HG02943 (cell line): Measurements from ENCODE around the gene NPHP3.
"Not testable (repeated sequence)": the region's sequence is repeated elsewhere in the genome, so short reads cannot be mapped to it uniquely, and the experiment has no call there.

Source experiments
- ATAC-seq: cut with Tn5 transposase; IDR thresholded peaks from one replicate; pipeline ENCODE4 v1.9.1; 2021; ENCODE audit warnings: mild to moderate bottlenecking, low read depth, moderate library complexity; ENCODE audit not compliant: unreplicated experiment

NPHP3 gene, protein sequence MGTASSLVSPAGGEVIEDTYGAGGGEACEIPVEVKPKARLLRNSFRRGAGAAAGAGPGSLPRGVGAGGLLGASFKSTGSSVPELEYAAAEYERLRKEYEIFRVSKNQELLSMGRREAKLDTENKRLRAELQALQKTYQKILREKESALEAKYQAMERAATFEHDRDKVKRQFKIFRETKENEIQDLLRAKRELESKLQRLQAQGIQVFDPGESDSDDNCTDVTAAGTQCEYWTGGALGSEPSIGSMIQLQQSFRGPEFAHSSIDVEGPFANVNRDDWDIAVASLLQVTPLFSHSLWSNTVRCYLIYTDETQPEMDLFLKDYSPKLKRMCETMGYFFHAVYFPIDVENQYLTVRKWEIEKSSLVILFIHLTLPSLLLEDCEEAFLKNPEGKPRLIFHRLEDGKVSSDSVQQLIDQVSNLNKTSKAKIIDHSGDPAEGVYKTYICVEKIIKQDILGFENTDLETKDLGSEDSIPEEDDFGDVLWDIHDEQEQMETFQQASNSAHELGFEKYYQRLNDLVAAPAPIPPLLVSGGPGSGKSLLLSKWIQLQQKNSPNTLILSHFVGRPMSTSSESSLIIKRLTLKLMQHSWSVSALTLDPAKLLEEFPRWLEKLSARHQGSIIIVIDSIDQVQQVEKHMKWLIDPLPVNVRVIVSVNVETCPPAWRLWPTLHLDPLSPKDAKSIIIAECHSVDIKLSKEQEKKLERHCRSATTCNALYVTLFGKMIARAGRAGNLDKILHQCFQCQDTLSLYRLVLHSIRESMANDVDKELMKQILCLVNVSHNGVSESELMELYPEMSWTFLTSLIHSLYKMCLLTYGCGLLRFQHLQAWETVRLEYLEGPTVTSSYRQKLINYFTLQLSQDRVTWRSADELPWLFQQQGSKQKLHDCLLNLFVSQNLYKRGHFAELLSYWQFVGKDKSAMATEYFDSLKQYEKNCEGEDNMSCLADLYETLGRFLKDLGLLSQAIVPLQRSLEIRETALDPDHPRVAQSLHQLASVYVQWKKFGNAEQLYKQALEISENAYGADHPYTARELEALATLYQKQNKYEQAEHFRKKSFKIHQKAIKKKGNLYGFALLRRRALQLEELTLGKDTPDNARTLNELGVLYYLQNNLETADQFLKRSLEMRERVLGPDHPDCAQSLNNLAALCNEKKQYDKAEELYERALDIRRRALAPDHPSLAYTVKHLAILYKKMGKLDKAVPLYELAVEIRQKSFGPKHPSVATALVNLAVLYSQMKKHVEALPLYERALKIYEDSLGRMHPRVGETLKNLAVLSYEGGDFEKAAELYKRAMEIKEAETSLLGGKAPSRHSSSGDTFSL (N-terminal part only)

DNA sequence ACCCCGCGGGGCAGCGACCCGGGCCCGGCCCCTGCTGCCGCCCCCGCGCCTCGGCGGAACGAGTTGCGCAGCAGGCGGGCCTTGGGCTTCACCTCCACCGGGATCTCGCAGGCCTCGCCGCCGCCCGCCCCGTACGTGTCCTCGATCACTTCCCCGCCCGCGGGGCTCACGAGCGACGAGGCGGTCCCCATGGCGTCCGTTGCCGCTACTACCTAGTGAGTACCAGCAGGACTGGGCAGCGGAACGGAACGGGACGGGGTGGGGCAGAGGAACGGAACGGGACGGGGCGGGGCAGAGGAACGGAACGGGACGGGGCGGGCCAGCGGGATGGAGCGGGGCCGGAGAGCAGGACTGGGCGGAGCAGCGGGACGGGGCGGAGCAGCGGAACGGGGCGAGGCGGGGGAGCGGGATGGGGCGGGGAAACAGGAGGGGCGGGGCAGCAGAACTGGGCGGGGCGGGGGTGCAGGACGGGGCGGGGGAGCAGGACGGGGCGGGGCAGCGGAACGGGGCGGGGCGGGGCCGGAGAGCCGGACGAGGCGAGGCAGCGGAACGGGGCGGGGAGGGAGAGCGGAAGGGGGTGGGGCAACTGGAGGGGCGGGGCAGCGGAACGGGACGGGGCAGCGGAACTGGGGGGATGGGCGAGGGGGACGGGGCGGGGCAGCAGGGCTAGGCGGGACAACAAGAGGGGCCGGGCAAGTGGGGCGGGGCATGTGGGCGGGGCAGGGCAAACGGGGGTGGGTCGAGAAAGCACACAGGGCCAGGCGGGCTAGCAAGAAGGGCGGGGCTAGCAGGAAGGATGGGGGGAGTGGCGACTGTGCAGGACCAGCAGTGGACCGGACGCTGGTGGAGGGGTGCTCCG is at the start of gene NPHP3:
TSS of gene NPHP3 (minus strand) at position 245 of the 859 bp plus-strand sequence. CDS start at position 191, 54 bp downstream.
- peak; percentile 71 for ATAC-seq

- no peak for ATAC-seq
These were observed 36.5 kb upstream of the NPHP3 start for GRCh38 chr3:132758740-132759139.

DNA sequence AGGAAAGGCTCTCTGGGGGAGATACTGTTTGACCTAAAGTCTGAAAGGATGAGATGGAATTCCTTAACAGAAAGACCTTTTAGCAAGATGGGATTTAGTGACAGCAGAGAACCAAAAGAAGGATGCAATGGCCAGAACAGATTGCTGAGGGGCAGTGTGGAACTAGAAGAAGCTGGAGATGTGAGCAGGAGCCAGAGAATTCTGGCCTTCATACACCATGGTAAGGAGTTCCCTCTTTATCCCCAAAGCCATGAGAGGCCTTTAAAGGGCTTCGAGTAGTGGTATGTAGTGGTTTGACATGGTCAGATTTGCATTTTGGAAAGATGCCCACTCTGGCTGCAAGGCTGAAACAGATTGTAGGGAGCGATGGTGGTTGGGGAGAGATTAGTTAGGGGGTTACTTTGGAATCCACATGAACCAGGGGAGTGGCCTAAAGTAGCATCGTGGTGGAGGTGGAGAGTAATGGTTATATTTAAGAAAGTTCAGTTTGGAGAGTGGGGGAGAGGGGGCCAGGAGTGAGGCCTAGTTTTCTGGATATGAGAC is 34.0 kb upstream of the NPHP3 start:
- ATAC-seq: no peak

DNA sequence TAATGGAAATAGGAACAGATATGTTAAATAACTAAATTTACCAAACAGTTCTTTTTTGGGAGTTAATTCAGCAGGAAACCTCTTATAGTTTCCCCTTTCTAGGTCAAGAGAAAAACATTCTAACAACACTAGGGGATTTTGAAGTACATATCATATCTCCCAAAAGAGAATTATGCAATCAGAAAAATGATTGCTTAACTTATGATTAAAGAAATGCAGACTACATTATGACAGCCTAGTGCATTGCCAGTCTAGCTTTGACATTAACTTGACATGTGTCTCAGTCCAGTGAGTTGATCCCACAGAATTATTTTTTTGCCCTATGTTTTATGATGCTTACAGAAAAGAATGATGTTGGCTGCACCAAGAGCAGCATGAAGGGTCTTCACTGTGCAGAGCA is 31.7 kb upstream of the NPHP3 start:
- no peak for ATAC-seq

- no peak for ATAC-seq
These were observed 27.6 kb upstream of the NPHP3 start for GRCh38 chr3:132749786-132750185.

GRCh38 chr3:132746720-132747119 is 24.5 kb upstream of the NPHP3 start:
- not testable (repeated sequence) for ATAC-seq

- no peak for ATAC-seq
These were observed 16.1 kb upstream of the NPHP3 start for GRCh38 chr3:132738314-132738713.

GRCh38 chr3:132735589-132735988 is 13.4 kb upstream of the NPHP3 start:
- no peak for ATAC-seq

DNA sequence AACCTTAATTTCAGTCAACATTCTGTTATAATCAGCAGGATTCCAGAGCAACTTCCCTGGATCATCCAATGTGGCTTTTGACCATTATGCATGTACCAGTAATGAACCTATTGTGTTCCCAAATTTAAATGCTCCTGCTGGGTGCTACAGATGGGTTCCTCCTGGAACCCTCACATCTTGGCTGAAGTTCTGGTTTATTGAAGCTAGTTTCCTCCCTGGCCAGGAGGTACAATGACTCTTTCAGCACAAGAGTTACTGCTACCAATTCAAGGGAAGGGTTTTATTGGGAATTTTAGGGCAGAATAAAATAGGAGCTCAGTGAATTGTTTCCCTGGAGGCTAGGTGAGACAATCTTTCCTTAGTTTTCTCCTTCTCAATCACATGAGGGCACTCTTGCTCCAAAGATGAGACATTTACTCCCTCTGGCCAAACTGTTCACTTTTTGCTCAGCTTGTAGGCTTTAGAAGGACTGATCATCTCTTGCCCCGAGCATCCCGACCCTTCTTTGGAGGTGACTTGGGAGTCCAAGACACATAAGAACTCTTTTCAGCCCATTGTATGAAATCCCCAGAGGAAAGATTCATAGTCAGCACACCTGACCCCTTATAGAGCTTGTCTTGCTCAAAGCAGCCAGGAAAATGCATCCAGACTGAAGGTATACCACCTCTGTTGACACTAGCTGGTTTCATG is 8.8 kb upstream of the NPHP3 start:
- no peak for ATAC-seq

DNA sequence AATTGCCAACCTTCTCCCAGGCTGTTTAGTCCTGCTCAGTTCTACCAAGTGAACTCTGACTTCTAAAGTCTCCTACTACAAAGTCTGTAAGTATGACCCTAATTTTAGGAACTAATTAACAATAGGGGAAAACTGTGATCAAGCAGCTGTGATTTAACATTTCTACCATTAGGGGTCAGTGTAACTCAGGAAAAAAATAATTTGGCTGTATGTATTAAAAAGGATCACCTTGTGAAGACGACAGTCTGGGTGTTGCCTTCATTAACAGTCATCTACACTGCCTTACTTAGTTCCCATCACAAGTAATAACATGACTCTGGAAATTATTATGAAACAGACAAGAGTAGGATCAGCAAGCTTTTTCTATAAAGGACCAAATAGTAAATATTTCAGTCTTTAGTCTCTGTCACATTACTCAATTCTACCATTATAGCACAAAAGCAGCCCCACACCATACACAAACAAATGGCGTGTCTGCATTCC is 4.2 kb upstream of the NPHP3 start:
- ATAC-seq: no peak

DNA sequence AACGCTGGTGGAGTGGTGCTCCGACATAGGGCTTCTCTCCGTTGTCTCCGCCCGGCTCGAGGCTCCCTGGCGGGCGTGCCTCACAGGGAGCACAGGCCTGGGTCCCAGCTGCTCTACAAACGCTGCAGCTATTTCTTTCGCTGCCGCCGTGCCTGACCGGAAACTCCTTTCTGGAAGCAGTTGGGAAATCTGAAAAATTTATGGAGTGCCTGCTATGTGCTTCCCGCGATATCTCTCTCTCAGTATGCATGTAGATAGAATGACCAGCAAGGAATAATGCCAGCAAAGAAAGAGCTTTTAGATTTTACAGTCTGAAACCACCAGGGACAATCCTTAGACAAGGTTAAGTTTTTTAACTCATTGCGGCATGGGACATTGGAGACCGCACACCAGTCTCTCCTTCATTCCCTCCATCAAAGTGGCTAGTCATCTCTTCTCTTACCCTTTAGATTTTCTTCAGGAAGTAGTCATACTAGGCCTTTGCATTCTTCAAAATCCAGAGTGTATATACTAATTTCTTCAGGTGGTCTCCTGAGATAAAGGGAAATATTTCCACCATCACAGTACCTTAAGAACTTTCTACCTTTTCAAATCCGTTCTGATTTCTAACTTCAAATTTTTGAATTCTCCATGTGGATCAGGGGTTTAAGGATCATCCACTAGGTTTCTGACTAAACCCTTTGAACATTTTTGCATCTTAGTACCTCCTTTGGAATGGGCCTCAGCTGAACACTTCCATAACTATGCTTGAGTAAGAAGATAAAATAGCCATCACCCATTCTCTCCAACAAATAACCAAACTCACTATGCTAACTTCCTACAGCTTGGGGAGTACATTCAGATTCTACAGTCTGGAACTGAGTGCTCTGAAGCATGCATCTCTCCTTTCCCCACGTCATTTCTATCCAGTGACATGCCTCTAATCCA is 1.1 kb upstream of the NPHP3 start:
- ATAC-seq: no peak

DNA sequence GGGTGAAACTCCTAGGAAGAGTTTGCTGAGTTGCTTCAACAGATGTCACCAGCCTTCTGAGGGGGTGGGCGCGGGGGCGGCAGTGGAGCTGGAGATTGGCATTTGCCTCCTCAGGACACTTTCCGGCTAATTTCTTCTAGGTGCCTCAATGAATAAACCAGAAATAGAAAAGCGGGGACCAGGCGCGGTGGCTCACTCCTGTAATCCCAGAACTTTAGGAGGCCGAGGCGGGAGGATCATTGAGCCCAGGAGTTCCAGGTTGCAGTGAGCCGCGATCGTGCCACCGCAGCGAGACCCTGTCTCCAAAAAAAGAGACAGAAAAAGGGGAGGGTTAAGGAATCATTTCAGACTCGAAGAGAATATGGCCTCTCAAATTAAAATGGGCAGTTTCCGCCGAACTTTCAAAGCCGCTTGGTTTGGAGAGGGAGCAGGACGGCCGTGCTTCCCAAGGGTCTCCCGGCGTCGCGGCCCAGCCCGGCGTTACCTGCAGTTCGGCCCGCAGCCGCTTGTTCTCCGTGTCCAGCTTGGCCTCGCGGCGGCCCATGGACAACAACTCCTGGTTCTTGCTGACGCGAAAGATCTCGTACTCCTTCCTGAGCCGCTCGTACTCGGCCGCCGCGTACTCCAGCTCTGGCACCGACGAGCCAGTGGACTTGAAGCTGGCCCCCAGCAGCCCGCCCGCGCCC is 587 bp downstream of the NPHP3 start:
- peak; percentile 25 for ATAC-seq

DNA sequence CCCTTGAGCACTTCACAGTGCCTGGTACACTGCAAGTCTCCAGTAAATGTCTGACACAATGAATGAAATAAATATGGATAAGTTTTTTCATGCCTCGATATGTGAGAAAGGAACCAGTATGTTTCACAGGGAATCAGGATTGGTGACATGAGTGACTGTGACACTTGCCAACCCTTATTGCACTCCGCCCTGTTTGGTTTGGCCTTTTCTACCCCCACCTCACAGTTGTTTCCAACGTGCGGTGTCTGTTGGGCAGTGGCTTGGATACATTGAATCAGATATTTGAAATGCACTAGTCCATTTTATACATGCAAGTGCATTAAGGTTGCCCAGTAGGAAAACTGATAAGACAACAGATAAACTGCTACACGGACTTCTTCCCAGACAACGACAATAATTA is 2.0 kb downstream of the NPHP3 start:
- no peak for ATAC-seq

DNA sequence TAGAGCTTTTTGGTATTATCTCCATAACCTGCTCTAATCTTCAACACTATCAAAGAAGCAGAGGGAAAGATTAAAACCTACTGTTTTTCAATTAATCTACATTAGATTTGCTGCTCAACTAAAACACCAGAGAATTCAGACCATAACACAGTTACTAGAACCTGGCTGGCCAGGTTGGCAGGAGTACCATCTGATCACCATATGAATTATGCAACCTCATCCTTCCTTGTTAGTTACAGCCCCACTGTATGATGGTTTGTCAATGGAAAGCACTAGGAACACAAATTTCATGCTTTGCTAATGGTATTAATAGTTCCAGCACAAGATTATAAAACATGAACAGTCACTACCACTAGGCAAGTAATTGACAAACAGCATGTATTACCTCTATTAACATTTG is 5.8 kb downstream of the NPHP3 start:
- no peak for ATAC-seq

- ATAC-seq: no peak
These were observed 8.1 kb downstream of the NPHP3 start for GRCh38 chr3:132713977-132714727.

GRCh38 chr3:132710311-132710710 is 11.9 kb downstream of the NPHP3 start:
- ATAC-seq: no peak
